Astrocyte (in vitro differentiated cells and primary cell): ENCODE data around the gene FOS.

Experiments
- CTCF ChIP-seq: IDR thresholded peaks from 2 replicates; pipeline ENCODE4 v1.5.1; 2011; ENCODE audit warnings: low read depth, mild to moderate bottlenecking, inconsistent platforms, low read length, moderate library complexity; ENCODE audit not compliant: insufficient read depth
- EZH2 ChIP-seq: IDR thresholded peaks from 2 replicates; pipeline ENCODE4 v1.6.1; 2012; ENCODE audit warnings: mild to moderate bottlenecking, low read length, inconsistent platforms; ENCODE audit not compliant: insufficient read depth

GRCh38 chr14:75273272-75274049 is 5.2 kb upstream of the FOS start:
- TF ChIP-seq CTCF, result no peak
- no peak for TF ChIP-seq EZH2
